Retinal pigment epithelial cell (primary cell): ENCODE data around the gene APOBEC3G.

Experiments
- DNase-seq: peaks from one replicate; pipeline ENCODE4 v3.0.0-alpha.2; 2010; ENCODE audit warnings: low read depth
- H3K4me3 ChIP-seq: 2 replicates; pipeline ENCODE4 v1.5.1; 2011; ENCODE audit warnings: mild to moderate bottlenecking, low read length, control low read depth, moderate library complexity
- CTCF ChIP-seq: conservative IDR thresholded peaks from 2 replicates; pipeline ENCODE4 v1.5.1; 2011; ENCODE audit warnings: low read depth, low read length, control low read depth, inconsistent platforms

Gene APOBEC3G

DNA sequence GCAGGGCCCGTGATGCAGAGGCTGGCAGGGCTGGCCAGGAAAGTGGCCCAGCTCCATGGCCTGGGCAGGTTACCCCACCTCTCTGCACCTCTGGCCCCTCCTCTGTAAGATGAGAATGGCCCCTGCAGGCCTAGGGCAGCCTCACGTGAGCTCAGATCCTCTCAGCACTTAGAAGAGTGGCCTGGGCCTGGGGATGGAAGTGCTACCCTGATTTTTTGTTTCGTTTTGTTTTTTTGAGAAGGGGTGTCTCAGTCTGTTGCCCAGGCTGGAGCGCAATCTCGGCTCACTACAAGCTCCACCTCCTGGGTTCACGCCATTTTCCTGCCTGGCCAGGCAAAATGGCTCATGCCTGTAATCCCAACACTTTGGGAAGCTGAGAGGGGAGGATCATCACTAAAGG lies 21.0 kb downstream of the APOBEC3G start:
- DNase-seq: no peak
- H3K4me3 ChIP-seq: no peak overlapping the region
- no peak for TF ChIP-seq CTCF

- no peak for TF ChIP-seq CTCF
- no peak overlapping the region for H3K4me3 ChIP-seq
- no peak for DNase-seq
These were observed 21.5 kb downstream of the APOBEC3G start for GRCh38 chr22:39098576-39098975.

DNA sequence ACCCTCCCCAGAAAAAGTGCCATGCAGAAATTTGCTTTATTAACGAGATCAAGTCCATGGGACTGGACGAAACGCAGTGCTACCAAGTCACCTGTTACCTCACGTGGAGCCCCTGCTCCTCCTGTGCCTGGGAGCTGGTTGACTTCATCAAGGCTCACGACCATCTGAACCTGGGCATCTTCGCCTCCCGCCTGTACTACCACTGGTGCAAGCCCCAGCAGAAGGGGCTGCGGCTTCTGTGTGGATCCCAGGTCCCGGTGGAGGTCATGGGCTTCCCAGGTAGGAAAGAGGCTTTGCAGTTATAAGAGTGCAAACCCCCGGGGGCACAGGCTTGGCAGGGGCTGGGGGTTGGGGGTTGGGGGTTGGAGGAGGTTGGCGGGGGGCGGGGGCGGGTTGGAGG lies 24.2 kb downstream of the APOBEC3G start:
- DNase-seq: no peak
- no peak for TF ChIP-seq CTCF
- no peak overlapping the region for H3K4me3 ChIP-seq

- no peak overlapping the region for H3K4me3 ChIP-seq
- no peak for DNase-seq
- TF ChIP-seq CTCF: no peak
These were observed 26.4 kb downstream of the APOBEC3G start for GRCh38 chr22:39103431-39103830.

DNA sequence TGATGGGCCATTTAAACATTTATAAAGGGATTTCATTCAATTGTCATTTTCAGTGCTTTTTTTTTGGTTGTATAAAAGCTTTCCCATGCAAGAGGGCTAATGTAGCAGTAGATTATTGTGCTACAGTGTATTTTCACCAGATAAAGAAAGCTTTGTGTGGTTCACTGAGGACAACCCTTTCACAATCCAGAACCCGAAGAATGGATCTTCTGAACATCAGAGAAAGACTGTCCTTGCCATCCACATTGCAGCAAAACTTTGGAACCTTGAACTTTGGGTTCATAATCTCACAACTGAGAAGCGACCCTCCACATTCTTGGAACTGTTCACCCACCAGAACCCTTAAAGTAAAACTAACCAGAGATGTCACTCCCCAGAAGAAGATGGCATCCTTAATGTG lies 29.3 kb downstream of the APOBEC3G start:
- no peak for TF ChIP-seq CTCF
- DNase-seq: no peak
- H3K4me3 ChIP-seq: no peak overlapping the region

- TF ChIP-seq CTCF: no peak
- DNase-seq: no peak
- no peak overlapping the region for H3K4me3 ChIP-seq
These were observed 31.4 kb downstream of the APOBEC3G start for GRCh38 chr22:39108487-39108886.

- no peak overlapping the region for H3K4me3 ChIP-seq
- TF ChIP-seq CTCF: no peak
- no peak for DNase-seq
These were observed 32.3 kb downstream of the APOBEC3G start for GRCh38 chr22:39109361-39109760.
